Forelimb muscle (tissue), 1 donor: ENCODE results near the gene PRPH. TPM values are rescaled to one million over a fixed set of nuclear protein-coding genes. Genes with fewer than 3 reads are reported as not detected.

ENCODE experiments used
- DNase-seq: peaks from one replicate; pipeline ENCODE4 v3.0.0-alpha.2; 2013; ENCODE audit warnings: low read depth
- polyA plus RNA-seq: library from polyadenylated mRNA; unstranded; fragments of 120-200 nt; gene quantifications from one replicate; pipeline ENCODE4 v1.2.1, GENCODE V29; 2013; ENCODE audit not compliant: insufficient read length

PRPH gene
- polyA plus RNA-seq, 1 donor = 1.7 TPM

DNA sequence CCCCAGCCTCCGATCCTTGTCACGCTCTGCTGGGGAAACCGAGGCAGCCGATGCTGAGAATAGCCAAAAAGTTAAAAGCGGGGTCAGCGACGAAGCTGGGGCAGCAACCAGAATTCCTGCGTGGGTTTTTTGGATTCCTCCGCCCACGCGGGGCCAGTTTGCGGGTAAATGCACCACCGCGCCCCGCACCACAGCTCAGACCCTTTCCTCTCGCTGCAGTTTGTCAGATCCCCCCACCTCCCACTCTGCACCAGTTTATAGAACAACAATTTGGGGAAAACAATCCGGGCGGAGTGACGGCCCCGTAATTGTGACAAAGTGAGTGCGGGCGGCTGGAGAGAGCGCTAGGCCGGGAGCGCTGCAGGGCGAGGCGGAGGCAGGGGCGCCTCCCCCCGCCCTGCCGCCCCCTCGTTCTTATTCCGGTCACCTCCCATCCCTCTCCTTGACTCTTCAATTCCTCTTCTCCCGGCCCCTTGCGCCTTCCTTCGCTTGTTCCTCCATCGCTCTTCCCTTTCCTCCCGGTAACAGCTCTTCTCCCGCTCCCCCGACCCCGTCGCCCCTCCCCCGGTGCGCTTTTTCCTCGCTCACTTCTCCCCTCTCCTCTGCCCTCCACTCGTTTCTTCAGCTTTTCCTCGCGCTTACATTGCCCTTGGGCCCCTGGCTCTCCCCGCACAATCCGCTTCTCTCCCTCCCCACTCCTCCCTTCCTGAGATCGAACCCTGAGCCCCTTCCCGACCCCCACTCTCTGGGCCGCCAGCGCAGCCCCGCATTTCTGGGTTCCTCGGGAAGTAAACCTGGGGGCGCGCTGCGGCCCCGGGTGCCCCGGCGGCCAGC lies 51.1 kb downstream of the PRPH start:
- no peak for DNase-seq

DNA sequence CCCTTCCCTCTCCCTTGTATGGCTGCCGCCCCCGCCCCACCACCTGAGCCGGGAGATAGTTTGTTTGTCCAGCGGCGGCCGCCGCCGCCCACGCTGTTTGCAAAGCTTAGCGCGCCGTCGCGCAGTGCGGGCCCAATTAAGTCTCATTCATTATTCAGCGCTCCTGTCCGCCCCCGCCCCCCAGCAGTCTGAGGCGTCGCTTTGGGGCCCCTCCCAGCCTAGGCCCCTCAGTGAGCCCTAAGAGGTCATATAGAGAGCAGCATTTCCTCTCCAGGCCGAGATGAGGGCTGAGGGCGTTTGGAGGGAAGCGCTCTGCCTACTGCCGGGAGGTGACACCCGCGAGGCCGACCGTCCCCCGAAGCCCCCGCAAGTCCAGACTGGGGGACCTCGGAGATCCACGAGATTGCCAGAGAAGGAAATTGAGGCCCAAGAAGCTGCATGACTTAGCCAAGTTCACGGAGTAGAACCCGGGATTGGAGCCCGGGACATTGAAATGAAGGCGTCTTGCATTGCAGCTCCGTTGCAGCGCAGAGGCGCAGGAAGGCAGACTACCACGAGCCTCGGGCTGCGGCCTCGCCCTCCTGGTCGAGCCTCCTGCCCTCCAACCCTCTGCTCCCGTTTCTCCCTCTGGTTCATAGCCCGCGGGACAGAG lies 51.8 kb downstream of the PRPH start, which contains the start of gene DNAJC22:
Gene DNAJC22 (plus strand): TSS at position 230 of the 652 bp plus-strand sequence. CDS start 1,985 bp downstream, outside the sequence.
- no peak for DNase-seq

GRCh38 chr12:49347311-49348193 lies 52.6 kb downstream of the PRPH start:
- DNase-seq = no peak

Other genes with a start within 250 kb of the PRPH start
- 40.0 TPM for gene KMT2D, start 234.4 kb upstream of the PRPH start, polyA plus RNA-seq
- gene RHEBL1, start 225.2 kb upstream of the PRPH start, polyA plus RNA-seq = 1.6 TPM
- gene DHH, start 200.3 kb upstream of the PRPH start, polyA plus RNA-seq = 0.82 TPM
- gene LMBR1L, start 184.3 kb upstream of the PRPH start, polyA plus RNA-seq = 43.8 TPM
- gene TUBA1B, start 163.8 kb upstream of the PRPH start, polyA plus RNA-seq = 831 TPM
- 603 TPM for gene TUBA1A, start 106.1 kb upstream of the PRPH start, polyA plus RNA-seq
- gene TUBA1C, start 30.1 kb upstream of the PRPH start, polyA plus RNA-seq = 52.3 TPM
- 11.4 TPM for gene TROAP, start 28.1 kb downstream of the PRPH start, polyA plus RNA-seq
- gene C1QL4, start 42.0 kb downstream of the PRPH start, polyA plus RNA-seq = 0.06 TPM
- gene DNAJC22, start 51.7 kb downstream of the PRPH start, polyA plus RNA-seq = 0.09 TPM
- gene SPATS2, start 72.3 kb downstream of the PRPH start, polyA plus RNA-seq = 29.4 TPM
- gene KCNH3, start 243.9 kb downstream of the PRPH start, polyA plus RNA-seq = 1.7 TPM